Stimulated activated CD8-positive, alpha-beta memory T cell treated with anti-CD3 and anti-CD28 coated beads, Interleukin-7, amount 100 ng/mL, for 4 hours (primary cell): ENCODE results near the gene AOPEP.
A peak's percentile ranks its signal among the peaks of the same experiment; 100 is the strongest.
"Not testable (repeated sequence)": the region's sequence is repeated elsewhere in the genome, so short reads cannot be mapped to it uniquely, and the experiment has no call there.

Experiments
- DNase-seq, 2 donors: peaks; one replicate each; pipeline ENCODE4 v3.0.0-alpha.2; 2020; ENCODE audit warnings: low read depth in 2 of 2

The AOPEP gene

DNA sequence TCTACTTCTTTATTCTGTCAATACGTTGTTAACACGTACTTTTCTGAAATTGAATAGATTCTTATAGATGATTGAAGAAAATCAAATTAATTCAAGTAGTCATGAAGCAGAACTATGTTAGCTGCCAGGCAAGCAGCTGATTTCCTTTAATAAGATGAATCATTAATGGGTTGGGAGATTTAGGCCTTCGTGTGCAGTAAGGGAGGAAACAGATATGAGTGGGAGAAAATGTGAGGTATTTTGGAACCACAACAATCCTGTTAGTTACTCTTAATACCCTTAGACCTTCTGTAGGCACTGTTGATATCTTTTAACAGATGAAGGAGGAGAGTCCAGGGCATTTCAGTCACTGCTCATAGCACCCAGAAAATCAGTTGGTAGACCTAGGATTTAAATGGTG, 121.0 kb downstream of the AOPEP start:
- no peak for DNase-seq

- not testable (repeated sequence) for DNase-seq
Observed at GRCh38 chr9:94848791-94849190, 122.3 kb downstream of the AOPEP start.

DNA sequence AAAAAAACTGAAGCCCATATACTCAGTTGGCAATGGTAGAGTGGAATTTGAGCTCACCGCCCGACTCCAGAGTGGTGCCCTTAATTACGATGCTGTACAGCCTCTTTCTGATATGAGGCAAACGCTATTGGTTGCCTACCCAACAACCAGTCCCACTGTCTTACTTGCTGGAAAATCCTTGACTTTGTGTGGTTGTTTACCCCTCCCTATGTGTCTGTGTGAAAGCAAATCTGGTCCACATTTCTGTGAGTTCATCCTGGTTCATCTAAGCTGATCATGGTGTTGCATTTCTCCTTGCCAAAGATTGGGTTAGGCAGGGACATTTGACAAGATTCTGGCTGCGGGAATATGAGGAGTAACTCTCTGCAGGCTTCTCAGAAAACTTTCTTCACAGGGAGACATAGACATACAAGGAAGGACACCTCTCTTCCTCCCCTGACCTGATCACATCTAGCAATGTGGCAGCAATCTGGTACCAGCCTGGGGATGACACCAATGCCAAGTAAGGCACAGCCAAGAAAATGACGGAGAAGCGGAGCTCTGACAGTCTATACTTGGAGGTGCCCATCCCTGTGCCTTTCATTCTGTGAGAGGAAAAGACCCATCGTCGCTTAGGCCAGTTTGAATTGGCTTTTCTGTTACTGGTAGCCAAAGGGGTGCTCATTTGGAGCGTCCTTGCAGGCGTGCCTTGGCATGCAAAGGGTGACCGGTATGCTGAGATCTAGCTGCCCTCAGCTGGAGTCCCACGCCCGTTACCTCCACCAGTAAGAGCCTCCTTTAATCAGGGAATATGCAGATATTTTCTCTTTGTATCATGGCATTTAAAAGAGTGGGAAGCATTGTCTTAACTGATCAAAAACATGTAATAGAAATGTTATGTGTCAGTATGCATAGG, 124.3 kb downstream of the AOPEP start:
- DNase-seq, result no peak

DNA sequence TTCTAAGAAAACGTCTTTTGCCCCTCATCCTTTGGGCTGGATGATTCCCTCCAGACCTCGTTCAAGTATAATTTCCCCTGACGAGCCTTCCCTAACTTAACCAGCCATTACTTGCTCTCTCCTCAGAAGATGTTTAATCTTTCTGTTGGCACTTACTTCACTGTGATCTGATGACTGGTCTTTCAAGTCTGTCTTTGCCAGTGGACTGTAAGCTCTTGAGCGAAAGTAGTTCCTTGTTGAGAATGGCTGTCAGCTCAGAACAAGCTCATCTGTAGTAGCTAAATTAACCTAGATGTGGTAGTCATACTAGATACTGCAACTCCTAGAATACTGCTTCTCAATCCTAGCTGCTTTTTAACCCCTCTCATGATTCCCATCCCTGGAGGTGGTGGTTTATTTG, 125.0 kb downstream of the AOPEP start:
- no peak for DNase-seq

DNA sequence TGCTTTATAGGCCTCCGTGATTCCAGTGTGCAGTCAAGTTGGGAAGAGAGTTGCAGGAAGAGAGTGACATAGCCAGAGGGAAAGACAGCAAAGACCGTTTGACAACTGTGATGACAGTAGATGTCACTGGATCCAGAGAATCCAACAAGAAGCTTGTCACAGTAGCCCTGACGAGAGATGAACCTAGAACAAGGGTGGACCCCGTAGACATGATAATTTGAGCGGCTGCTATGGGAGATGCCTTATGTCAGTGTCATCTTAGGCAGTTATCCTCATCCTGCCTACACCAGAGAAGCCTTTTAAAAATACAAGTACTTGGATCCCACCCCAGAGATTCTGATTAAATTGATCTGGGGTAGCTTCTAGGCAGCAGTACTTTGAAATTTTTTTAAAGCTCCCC, 125.4 kb downstream of the AOPEP start:
- no peak for DNase-seq

- DNase-seq, result no peak
Observed at GRCh38 chr9:94852373-94852772, 125.9 kb downstream of the AOPEP start.

DNA sequence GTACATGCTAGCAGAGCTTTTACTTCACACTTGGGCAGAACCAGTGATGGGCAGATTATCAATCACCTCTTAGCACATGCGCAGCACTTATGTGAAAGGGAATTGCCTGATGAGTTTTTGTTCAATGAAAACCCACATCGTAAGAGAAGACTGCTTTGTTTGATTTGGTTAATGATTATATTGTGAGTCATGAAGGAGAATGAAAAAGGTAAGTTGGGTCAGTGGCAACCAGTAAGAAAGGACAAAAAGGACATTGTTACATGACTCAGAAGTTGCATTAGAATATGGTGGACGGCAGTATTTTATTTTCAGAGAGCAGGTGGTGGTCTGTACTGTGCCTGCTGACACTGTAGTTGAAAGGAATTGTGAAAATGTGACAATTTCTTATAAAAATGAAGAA, 127.4 kb downstream of the AOPEP start:
- no peak for DNase-seq

DNA sequence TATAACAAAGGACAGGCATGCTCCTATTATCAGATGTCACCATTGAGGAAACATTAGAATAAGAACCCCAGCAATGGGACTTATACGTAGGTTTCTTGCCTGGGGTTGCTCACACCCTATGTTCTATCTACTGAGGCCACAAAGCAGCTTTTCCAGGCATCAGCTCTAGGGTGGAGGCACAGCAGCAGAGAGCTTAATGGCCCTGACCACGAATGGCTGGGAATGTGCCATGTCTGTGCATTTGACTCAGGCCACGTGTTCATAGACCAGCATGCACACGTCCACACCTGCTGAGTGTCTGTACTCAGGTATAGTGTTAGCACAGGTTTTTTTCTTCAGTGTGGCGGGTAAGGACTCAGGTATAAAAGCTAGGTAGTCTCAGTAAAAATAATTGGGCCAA, 129.4 kb downstream of the AOPEP start:
- DNase-seq, result no peak

GRCh38 chr9:94857791-94858190, 131.3 kb downstream of the AOPEP start:
- DNase-seq, result no peak

DNA sequence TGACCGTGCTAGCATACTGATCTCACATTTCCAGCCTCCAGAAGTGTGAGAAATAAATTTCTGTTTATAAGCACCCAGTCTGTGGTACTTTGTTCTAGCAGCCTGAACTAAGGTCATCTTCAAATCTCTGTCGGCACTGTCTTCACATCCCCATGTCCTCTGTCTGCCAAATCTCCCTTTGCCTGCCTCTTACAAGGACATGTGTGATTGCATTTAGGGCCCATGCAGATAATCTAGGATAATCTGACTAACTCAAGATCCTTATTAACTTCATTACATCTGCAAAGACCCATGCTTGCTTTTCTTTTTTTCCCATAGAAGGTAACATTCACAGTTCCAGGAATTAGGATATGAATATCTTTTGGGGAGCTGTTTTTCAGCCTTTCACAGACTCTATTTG, 132.7 kb downstream of the AOPEP start:
- no peak for DNase-seq

DNA sequence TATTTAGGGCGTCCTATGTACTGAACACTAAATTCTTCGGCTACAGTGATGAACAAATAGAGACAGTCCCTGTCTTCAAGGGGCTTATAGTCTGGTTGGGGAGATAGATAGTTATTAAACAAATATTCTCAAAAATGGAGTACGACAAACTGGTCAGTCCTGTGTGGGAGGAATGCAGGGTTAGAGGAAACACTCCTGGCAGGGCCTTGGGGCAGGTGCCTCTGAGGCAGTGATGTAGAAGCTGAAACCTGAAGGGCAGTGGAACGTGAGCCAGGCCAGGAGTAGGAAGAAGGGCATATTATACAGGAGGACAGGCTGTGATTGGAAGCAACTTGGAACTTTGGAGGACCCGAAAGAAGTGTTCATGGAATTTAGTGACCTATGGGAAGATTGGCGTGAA, 133.4 kb downstream of the AOPEP start:
- no peak for DNase-seq

- peak; percentile 57 to 63 for DNase-seq
Observed at GRCh38 chr9:94860678-94861588, 134.4 kb downstream of the AOPEP start.

GRCh38 chr9:94861589-94862272, 135.2 kb downstream of the AOPEP start:
- DNase-seq, result no peak

- no peak for DNase-seq
Observed at GRCh38 chr9:94864196-94864595, 137.7 kb downstream of the AOPEP start.

DNA sequence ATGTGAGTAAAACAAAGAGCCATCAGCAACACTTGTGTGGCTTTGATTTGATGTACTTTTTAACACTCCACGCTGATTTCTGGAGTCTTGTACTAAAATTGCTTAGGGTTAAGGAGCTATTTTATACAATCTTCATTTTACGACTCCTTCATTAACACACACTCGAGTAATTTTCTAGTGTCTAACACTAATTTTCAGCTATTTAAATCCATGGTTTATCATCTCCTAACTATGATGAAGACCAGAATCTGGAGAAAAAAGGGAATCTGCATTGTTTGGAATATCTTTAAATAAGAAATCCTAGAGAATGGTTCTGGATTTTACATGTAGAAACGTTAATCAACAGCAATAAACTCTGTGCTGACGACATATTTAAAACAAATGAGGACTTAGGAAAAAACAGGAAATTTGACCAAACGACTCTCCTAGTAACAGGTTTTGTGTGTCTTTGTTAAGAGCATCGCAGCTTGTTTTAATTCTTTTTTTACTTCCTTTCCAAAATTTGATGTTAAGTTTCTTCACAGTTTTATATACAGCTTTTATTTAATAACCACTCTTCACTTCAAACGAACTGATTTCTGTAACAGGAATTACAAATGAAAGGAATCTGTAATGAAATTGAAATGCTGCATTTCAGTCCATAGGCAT, 138.5 kb downstream of the AOPEP start:
- no peak for DNase-seq

DNA sequence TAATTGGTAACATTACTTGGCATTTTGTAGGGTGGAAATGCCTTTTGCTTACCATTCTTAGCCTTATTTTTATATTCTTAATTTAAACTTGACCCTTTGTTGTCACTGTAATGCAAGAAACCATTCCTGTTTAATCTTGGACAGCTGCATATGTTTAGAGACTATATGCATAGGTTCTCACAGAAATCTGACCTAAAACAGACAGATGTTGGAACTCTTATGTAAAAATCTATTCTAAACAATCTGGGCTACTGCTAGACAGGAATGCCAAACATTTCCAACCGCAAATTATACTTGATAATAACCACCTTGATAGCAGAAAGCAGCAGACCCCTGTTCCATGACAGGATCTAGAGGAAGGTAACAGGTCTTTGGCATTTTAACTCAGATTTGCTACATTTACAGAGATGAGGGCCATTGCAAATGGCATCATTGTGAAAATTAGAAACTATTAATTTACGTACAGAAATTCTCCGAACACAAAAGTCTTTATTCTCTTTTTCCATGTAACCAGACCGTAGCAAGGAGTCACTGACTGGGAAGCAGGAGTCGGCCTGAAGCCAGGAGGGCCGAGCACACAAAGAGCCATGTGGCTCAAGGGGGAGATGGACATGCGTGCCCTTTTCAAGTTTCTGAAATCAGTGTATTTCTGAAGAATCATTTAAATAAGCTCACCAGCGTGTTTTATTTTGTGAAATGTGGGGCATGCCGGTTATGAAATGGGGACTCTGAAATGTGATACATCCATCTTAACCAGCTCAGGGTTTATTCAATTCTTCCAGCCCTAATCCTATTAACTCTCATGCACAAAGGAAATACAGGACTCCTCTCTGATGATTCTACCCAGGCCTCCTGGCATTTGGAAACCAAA, 139.3 kb downstream of the AOPEP start:
- no peak for DNase-seq

DNA sequence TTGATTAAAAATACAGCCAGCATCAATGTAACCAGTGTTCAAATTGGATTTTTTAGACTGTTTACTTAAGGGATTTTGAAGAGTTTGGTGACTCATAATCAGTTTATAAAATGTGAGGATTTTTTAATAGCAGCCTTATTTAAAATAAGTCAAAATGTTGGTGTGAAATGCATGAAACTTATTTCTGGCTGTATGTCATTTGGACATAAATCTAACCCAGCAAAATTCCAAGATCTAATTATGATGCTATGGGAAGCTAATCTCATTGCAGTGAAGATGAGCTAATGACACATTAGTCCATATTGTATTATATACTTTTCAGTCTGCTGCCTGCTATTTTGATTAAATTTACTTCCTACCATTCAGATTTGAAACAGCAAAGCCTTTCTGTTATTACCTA, 140.3 kb downstream of the AOPEP start:
- no peak for DNase-seq

DNA sequence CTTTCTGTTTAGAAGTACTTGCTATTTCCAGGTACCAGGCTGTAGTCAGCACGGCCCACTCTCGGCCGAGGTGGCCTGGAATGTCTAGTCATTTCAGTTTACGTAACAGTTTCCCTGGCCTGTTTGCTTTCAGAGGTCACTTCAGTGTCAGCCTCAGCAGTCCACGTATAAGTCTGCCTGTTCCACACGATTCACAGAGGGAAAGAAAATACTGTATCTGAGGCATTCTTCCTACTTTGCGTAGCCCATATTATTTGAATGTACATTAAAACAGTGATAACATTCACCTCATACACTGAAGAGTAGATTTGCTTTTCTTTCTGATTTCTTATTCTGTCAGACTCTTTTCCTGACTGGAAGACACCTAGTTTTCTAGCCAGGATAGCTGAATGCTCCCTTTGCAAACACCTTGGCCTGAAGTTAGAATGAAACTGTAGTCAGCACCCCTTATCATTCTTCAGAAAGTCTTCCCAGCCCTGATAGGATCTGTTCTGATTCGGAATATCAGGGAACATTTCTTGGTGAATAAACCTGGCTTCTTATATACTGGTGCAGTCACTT, 140.9 kb downstream of the AOPEP start:
- no peak for DNase-seq

DNA sequence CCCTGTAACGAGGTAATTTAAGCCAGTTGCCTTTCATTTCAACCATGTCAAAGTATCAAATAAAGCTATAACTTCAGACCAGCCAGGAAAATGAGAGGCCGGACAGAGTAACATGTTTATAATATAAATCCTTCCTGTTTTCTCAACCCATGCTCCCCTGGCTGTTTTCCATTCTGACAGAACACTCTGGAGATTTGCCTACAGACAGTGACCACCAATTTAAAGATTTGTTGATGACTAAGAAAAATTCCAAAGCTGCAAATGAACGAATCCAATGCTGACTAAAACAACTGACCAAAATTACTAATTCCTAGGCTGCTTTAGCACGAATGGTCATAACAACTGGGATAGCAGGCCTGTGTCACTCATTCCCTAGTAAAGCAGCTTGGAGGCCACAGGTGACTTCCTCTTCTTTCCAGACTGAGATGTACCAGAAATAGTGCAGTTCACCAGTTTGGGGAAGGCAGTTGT, 141.4 kb downstream of the AOPEP start:
- DNase-seq, result no peak

DNA sequence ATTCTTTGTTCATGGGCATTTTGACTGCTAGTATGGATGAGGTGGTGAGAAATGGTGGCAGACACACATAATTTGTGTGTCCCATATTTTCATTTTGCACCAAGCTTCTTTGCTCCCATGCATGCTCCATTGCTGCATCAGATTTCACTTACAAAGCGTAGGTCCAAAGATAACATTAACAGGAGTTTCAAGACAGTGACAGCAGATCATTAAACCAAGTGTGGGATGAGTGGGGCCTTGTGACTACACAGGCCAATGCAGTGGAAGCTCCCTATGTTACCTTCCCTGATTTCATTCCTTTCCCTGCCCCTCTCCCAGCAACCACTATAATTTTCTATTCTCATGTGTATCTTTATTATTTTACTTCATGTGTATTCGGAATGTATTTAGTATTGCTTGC, 142.0 kb downstream of the AOPEP start:
- DNase-seq, result no peak
